Endothelial cell of umbilical vein (primary cell): ENCODE results near the gene TOX2. TPM values are rescaled to one million over a fixed set of nuclear protein-coding genes. Genes with fewer than 3 reads are reported as not detected.

ENCODE experiments used
- BruUV-seq: library from RNA; stranded (reverse); fragments of 400-500 nt; replicated peaks from 2 replicates; lab custom pipeline; 2021; lab: Mats Ljungman, UMichigan
- CTCF ChIA-PET: fragments of 300-600, 350-600 bp; sonication (Branson Sonifier 250); formaldehyde crosslinking; loops from one replicate; lab custom pipeline; 2021; ENCODE audit warnings: antibody characterized with exemption, inconsistent platforms; lab: Charles Lee
- POLR2A ChIA-PET: fragments of 300-600, 350-600 bp; sonication (Branson Sonifier 250); formaldehyde crosslinking; loops from one replicate; lab custom pipeline; 2021; ENCODE audit warnings: antibody characterized with exemption, inconsistent platforms; lab: Charles Lee
- DNase-seq: peaks from one replicate; pipeline ENCODE4 v3.0.0-alpha.2; 2011; ENCODE audit warnings: low read depth, low spot score
- FAIRE-seq: peaks from 2 replicates; lab custom pipeline; 2011; peaks lifted over from hg19 to GRCh38; lab: Jason Lieb, UNC
- H2AFZ ChIP-seq: 2 replicates; pipeline ENCODE4 v1.6.0; 2012; ENCODE audit warnings: low read depth, low read length, control low read depth, inconsistent platforms
- H3K27ac ChIP-seq: 2 replicates; pipeline ENCODE4 v1.5.1; 2011; ENCODE audit warnings: low read depth, mild to moderate bottlenecking, control low read depth, low read length, moderate library complexity; ENCODE audit not compliant: insufficient read depth
- H3K27me3 ChIP-seq, 2 experiments: 2 replicates each; pipeline versions ENCODE4 v1.6.0 to v1.6.1; 2011; ENCODE audit warnings: low read length in 2 of 2, mixed read lengths in 1 of 2; ENCODE audit not compliant: control insufficient read depth in 2 of 2, insufficient read depth in 2 of 2
- H3K36me3 ChIP-seq, 2 experiments: 2 replicates in 1 of 2; 3 replicates in 1 of 2; pipeline ENCODE4 v1.5.1; 2011; ENCODE audit warnings: low read length in 2 of 2, mild to moderate bottlenecking in 1 of 2, moderate library complexity in 1 of 2; ENCODE audit not compliant: control insufficient read depth in 2 of 2, insufficient read depth in 2 of 2; ENCODE audit errors: extremely low read depth in 1 of 2
- H3K4me1 ChIP-seq: 3 replicates; pipeline ENCODE4 v1.5.1; 2011; ENCODE audit warnings: mild to moderate bottlenecking, low read length; ENCODE audit not compliant: control insufficient read depth, insufficient read depth; ENCODE audit errors: extremely low read depth
- H3K4me2 ChIP-seq: 2 replicates; pipeline ENCODE4 v1.6.1; 2011; ENCODE audit warnings: low read length, control low read depth, mixed read lengths; ENCODE audit not compliant: insufficient read depth
- H3K4me3 ChIP-seq, 3 experiments: fragments of 200-600 bp in 1 of 3; sonication (generic), shearing (Covaris generic) in 1 of 3; replicated peaks in 1 of 3; 2 replicates each; pipeline ENCODE4 v1.5.1; 2011 to 2016; ENCODE audit warnings: control low read depth in 3 of 3, low read length in 3 of 3, mild to moderate bottlenecking in 2 of 3, inconsistent platforms in 1 of 3, low read depth in 1 of 3, moderate library complexity in 1 of 3; ENCODE audit not compliant: insufficient read depth in 1 of 3
- H3K79me2 ChIP-seq: 2 replicates; pipeline ENCODE4 v1.6.0; 2012; ENCODE audit warnings: low read length, inconsistent platforms; ENCODE audit not compliant: control insufficient read depth, insufficient read depth
- H3K9ac ChIP-seq: replicated peaks from 2 replicates; pipeline ENCODE3; 2011; ENCODE audit warnings: low read length, control low read depth; ENCODE audit not compliant: insufficient read depth; ENCODE audit errors: extremely low read depth
- H3K9me1 ChIP-seq: replicated peaks from 3 replicates; pipeline ENCODE4 v1.6.0; 2011; ENCODE audit warnings: mild to moderate bottlenecking, low read length; ENCODE audit not compliant: control insufficient read depth, insufficient read depth; ENCODE audit errors: extremely low read depth
- H3K9me3 ChIP-seq: replicated peaks from 2 replicates; pipeline ENCODE4 v1.5.1; 2012; ENCODE audit warnings: low read length, inconsistent platforms; ENCODE audit not compliant: control insufficient read depth, insufficient read depth
- H4K20me1 ChIP-seq: replicated peaks from 2 replicates; pipeline ENCODE3; 2011; ENCODE audit warnings: mild to moderate bottlenecking, low read length; ENCODE audit not compliant: control insufficient read depth, insufficient read depth; ENCODE audit errors: extremely low read depth
- EZH2 ChIP-seq: IDR thresholded peaks from 2 replicates; pipeline ENCODE4 v1.6.1; 2012; ENCODE audit warnings: borderline replicate concordance, low read depth, mild to moderate bottlenecking, moderate library complexity, low read length, inconsistent platforms; ENCODE audit not compliant: severe bottlenecking
- FOS ChIP-seq: IDR thresholded peaks from 2 replicates; pipeline ENCODE4 v1.6.1; 2011; ENCODE audit warnings: mild to moderate bottlenecking, low read length, moderate library complexity, borderline replicate concordance; ENCODE audit not compliant: insufficient read depth
- GATA2 ChIP-seq: IDR thresholded peaks from 2 replicates; pipeline ENCODE4 v1.7.0; 2011; ENCODE audit warnings: low read depth, mild to moderate bottlenecking, moderate library complexity, mixed read lengths, low read length; ENCODE audit not compliant: insufficient read length, insufficient read depth
- JUN ChIP-seq: IDR thresholded peaks from 2 replicates; pipeline ENCODE4 v1.6.1; 2011; ENCODE audit warnings: borderline replicate concordance, low read depth; ENCODE audit not compliant: insufficient read length, insufficient read depth
- MAX ChIP-seq: IDR thresholded peaks from 2 replicates; pipeline ENCODE4 v1.6.1; 2011; ENCODE audit not compliant: insufficient read depth, insufficient read length
- MYC ChIP-seq: IDR thresholded peaks from one replicate; pipeline ENCODE4 v1.6.1; 2011; ENCODE audit warnings: mild to moderate bottlenecking, low read depth, low read length
- POLR2A ChIP-seq: IDR thresholded peaks from 2 replicates; pipeline ENCODE4 v1.6.1; 2012; ENCODE audit warnings: low read depth, mild to moderate bottlenecking, control low read depth, low read length
- POLR2AphosphoS5 ChIP-seq: IDR thresholded peaks from 2 replicates; pipeline ENCODE4 v1.6.1; 2012; ENCODE audit warnings: low read depth, mild to moderate bottlenecking, control low read depth, low read length, moderate library complexity; ENCODE audit not compliant: insufficient read depth
- dilution Hi-C: fragments of 300-500 bp; cut with MboI; formaldehyde crosslinking; loops from one replicate; pipeline ENCODE4 v1.15.0; 2019; ENCODE audit warnings: low sequenced_read_pairs; ENCODE audit not compliant: extremely low pct_ligation_motif_present
- intact Hi-C: fragments of 100-400 bp; cut with micrococcal nuclease; formaldehyde crosslinking; loops from one replicate; pipeline ENCODE4 v1.10.0; 2022
- polyA plus RNA-seq, 4 experiments: library from polyadenylated mRNA; depleted of rRNA in 3 of 4; stranded (reverse) in 3 of 4; unstranded in 1 of 4; fragments of >200 nt; gene quantifications; 2 replicates each; pipeline versions ENCODE4 v1.2.1 to v1.2.3, GENCODE V29; 2011 to 2012; ENCODE audit warnings: missing spikeins in 1 of 4
- total RNA-seq: library from RNA; stranded (reverse); gene quantifications from 2 replicates; pipeline ENCODE4 v1.2.3, GENCODE V29; 2021
- TF ChIP-seq, protein P1 (sequence below), 2 donors: IDR thresholded peaks; 1 replicate in 1 of 2; 2 replicates in 1 of 2; pipeline ENCODE4 v1.5.1; 2011; ENCODE audit warnings: low read length in 2 of 2, mild to moderate bottlenecking in 2 of 2, moderate library complexity in 2 of 2, control low read depth in 1 of 2, inconsistent platforms in 1 of 2, low read depth in 1 of 2; ENCODE audit not compliant: insufficient read depth in 1 of 2; ENCODE audit errors: extremely low read depth in 1 of 2

TOX2 gene
- total and polyA plus RNA-seq, 2 donors (not counting 3 experiments of a cell fraction or from before 2014, with no cell fraction given), result 7.0 to 18.6 TPM

- no peaks in the 10 kb centered on the region for H4K20me1 ChIP-seq
- no peaks in the 10 kb centered on the region for H3K27me3 ChIP-seq
- no peak for TF ChIP-seq JUN
- TF ChIP-seq FOS, result no peak
- TF ChIP-seq GATA2, result no peak
- TF ChIP-seq, protein P1, sequence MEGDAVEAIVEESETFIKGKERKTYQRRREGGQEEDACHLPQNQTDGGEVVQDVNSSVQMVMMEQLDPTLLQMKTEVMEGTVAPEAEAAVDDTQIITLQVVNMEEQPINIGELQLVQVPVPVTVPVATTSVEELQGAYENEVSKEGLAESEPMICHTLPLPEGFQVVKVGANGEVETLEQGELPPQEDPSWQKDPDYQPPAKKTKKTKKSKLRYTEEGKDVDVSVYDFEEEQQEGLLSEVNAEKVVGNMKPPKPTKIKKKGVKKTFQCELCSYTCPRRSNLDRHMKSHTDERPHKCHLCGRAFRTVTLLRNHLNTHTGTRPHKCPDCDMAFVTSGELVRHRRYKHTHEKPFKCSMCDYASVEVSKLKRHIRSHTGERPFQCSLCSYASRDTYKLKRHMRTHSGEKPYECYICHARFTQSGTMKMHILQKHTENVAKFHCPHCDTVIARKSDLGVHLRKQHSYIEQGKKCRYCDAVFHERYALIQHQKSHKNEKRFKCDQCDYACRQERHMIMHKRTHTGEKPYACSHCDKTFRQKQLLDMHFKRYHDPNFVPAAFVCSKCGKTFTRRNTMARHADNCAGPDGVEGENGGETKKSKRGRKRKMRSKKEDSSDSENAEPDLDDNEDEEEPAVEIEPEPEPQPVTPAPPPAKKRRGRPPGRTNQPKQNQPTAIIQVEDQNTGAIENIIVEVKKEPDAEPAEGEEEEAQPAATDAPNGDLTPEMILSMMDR (IDR thresholded peaks at IDR 0.05; ENCODE audit: extremely low read depth in 1 of 2, insufficient read depth in 1 of 2, low read depth in 1 of 2, low read length in 2 of 2), result no peak
- no peak for TF ChIP-seq POLR2AphosphoS5
- no peak for TF ChIP-seq POLR2A
- no peak for TF ChIP-seq EZH2
- TF ChIP-seq MYC, result no peak
- no peak for TF ChIP-seq MAX
- no peak for FAIRE-seq
- peaks cover 23% of the 10 kb centered on the region for H3K4me1 ChIP-seq
- dilution Hi-C loops (no loop called here), intact Hi-C loops (no loop called here)
- no peaks in the 10 kb centered on the region for H3K79me2 ChIP-seq
- no TSS peak for BruUV-seq
- DNase-seq, result no peak
- CTCF ChIA-PET, result interaction anchor here (1.0 to 2.8 kb wide), 5 partner anchors 12 to 98 kb away, joined by 3 to 10 read pairs (median 4); no protein-coding TSS in a partner anchor
- H2AFZ ChIP-seq, result no peak overlapping the region
- no peak overlapping the region for H3K27ac ChIP-seq
- H3K4me2 ChIP-seq, result no peak overlapping the region
- H3K9me3 ChIP-seq, result no peaks in the 10 kb centered on the region
- H3K9me1 ChIP-seq, result no peaks in the 10 kb centered on the region
- H3K4me3 ChIP-seq, result no peak overlapping the region
- no peaks in the 10 kb centered on the region for H3K36me3 ChIP-seq
- POLR2A ChIA-PET, result no interaction called here
- no peak overlapping the region for H3K9ac ChIP-seq
Measured at GRCh38 chr20:43982016-43982415, 67.4 kb downstream of the TOX2 start.
